HUES64 (cell line): Measurements from ENCODE around the gene FDX2.

Experiments used
- H3K27ac ChIP-seq: 2 replicates; pipeline ENCODE4 v1.7.0; 2013; ENCODE audit warnings: low read depth, low read length, inconsistent platforms
- H3K27me3 ChIP-seq: 2 replicates; pipeline ENCODE4 v1.6.1; 2013; ENCODE audit warnings: mild to moderate bottlenecking, low read length; ENCODE audit not compliant: insufficient read depth
- H3K36me3 ChIP-seq: 2 replicates; pipeline ENCODE4 v1.6.1; 2013; ENCODE audit warnings: mild to moderate bottlenecking, low read length; ENCODE audit not compliant: insufficient read depth
- H3K4me1 ChIP-seq: 2 replicates; pipeline ENCODE4 v1.6.1; 2013; ENCODE audit warnings: mild to moderate bottlenecking, low read length, moderate library complexity; ENCODE audit not compliant: insufficient read depth
- H3K4me3 ChIP-seq: 2 replicates; pipeline ENCODE4 v1.5.1; 2013; ENCODE audit warnings: mild to moderate bottlenecking, low read length, moderate library complexity
- H3K9ac ChIP-seq: 2 replicates; pipeline ENCODE4 v1.6.1; 2013; ENCODE audit warnings: mild to moderate bottlenecking, low read depth, low read length
- H3K9me3 ChIP-seq: 2 replicates; pipeline ENCODE4 v1.6.1; 2013; ENCODE audit warnings: low read depth, low read length; ENCODE audit not compliant: insufficient read depth
- WGBS: fragments of 150-250, 120-280 bp; methylation state at CpG from one replicate; pipeline ENCODE4 v1.1.7; 2013; ENCODE audit warnings: missing lambda C conversion rate; 5-methylcytosine and 5-hydroxymethylcytosine counted together

Gene FDX2

GRCh38 chr19:10294368-10294697 is 21.5 kb downstream of the FDX2 start:
- Histone ChIP-seq H3K9ac (no peak overlapping the region), H3K4me3 (no peak overlapping the region), H3K27ac (no peak overlapping the region), H3K9me3 (no peaks in the 10 kb centered on the region), H3K4me1 (no peaks in the 10 kb centered on the region; the same call in 1 of the 2 replicates), H3K36me3 (no peaks in the 10 kb centered on the region), H3K27me3 (peaks cover 86% of the 10 kb centered on the region)
- 9% methylated on average over 25 of the region's 25 CpGs for WGBS

GRCh38 chr19:10293637-10294367 is 22.0 kb downstream of the FDX2 start:
- Histone ChIP-seq H3K9ac (no peak overlapping the region), H3K36me3 (no peaks in the 10 kb centered on the region), H3K27ac (no peak overlapping the region), H3K27me3 (peaks cover 91% of the 10 kb centered on the region), H3K9me3 (no peaks in the 10 kb centered on the region), H3K4me1 (no peaks in the 10 kb centered on the region; the same call in 1 of the 2 replicates), H3K4me3 (no peak overlapping the region)
- 23% methylated on average over 49 of the region's 49 CpGs for WGBS

- Histone ChIP-seq H3K4me1 (no peaks in the 10 kb centered on the region; the same call in 1 of the 2 replicates), H3K4me3 (peak overlapping the region; percentile 44), H3K36me3 (no peaks in the 10 kb centered on the region), H3K9me3 (no peaks in the 10 kb centered on the region), H3K27me3 (peaks cover 96% of the 10 kb centered on the region), H3K27ac (no peak overlapping the region), H3K9ac (no peak overlapping the region)
- 20% methylated on average over 56 of the region's 56 CpGs for WGBS
Observed at GRCh38 chr19:10292789-10293636, 22.8 kb downstream of the FDX2 start.

- no peak overlapping the region for H3K9ac ChIP-seq
- no peaks in the 10 kb centered on the region for H3K9me3 ChIP-seq
- H3K4me1 ChIP-seq = no peaks in the 10 kb centered on the region; the same call in 1 of the 2 replicates
- peaks cover 98% of the 10 kb centered on the region for H3K27me3 ChIP-seq
- no peaks in the 10 kb centered on the region for H3K36me3 ChIP-seq
- WGBS = 2% methylated on average over 45 of the region's 45 CpGs
- H3K4me3 ChIP-seq = peak overlapping the region; percentile 54
- H3K27ac ChIP-seq = no peak overlapping the region
Observed at GRCh38 chr19:10292206-10292788, 23.5 kb downstream of the FDX2 start.

GRCh38 chr19:10291554-10292205 is 24.1 kb downstream of the FDX2 start:
- WGBS = 6% methylated on average over 49 of the region's 49 CpGs
- no peaks in the 10 kb centered on the region for H3K36me3 ChIP-seq
- H3K4me1 ChIP-seq = no peaks in the 10 kb centered on the region; the same call in 1 of the 2 replicates
- no peaks in the 10 kb centered on the region for H3K9me3 ChIP-seq
- no peak overlapping the region for H3K9ac ChIP-seq
- peaks cover 100% of the 10 kb centered on the region for H3K27me3 ChIP-seq
- peak overlapping the region; percentile 54 for H3K4me3 ChIP-seq
- H3K27ac ChIP-seq = no peak overlapping the region

GRCh38 chr19:10290876-10291553 is 24.8 kb downstream of the FDX2 start:
- WGBS = 3% methylated on average over 57 of the region's 57 CpGs
- peaks cover 100% of the 10 kb centered on the region for H3K27me3 ChIP-seq
- no peak overlapping the region for H3K27ac ChIP-seq
- H3K4me3 ChIP-seq = peak overlapping the region; percentile 54
- no peaks in the 10 kb centered on the region for H3K9me3 ChIP-seq
- H3K9ac ChIP-seq = no peak overlapping the region
- no peaks in the 10 kb centered on the region for H3K36me3 ChIP-seq
- H3K4me1 ChIP-seq = peaks cover 3% of the 10 kb centered on the region; the same call in 1 of the 2 replicates

- Histone ChIP-seq H3K9ac (no peak overlapping the region), H3K4me3 (peak overlapping the region; percentile 54), H3K27ac (no peak overlapping the region), H3K36me3 (peaks cover 1% of the 10 kb centered on the region; the same call in 1 of the 2 replicates), H3K9me3 (no peaks in the 10 kb centered on the region), H3K27me3 (peaks cover 99% of the 10 kb centered on the region), H3K4me1 (0 out of 2 replicates have a peak, but pooled peaks cover 3% of the 10 kb centered on the region)
- WGBS = 3% methylated on average over 30 of the region's 30 CpGs
Observed at GRCh38 chr19:10290357-10290875, 25.4 kb downstream of the FDX2 start.

- Histone ChIP-seq H3K9ac (no peak within 1 kb of the TSS), H3K27ac (no peak within 1 kb of the TSS), H3K9me3 (no peaks in the 10 kb centered on the region), H3K36me3 (peaks cover 4% of the 10 kb centered on the region; the same call in 1 of the 2 replicates), H3K27me3 (peaks cover 94% of the 10 kb centered on the region), H3K4me3 (peak within 1 kb of the TSS; percentile 54), H3K4me1 (0 out of 2 replicates have a peak, but pooled peaks cover 3% of the 10 kb centered on the region)
- WGBS = 1% methylated on average over 44 of the region's 45 CpGs
Observed at GRCh38 chr19:10289836-10290356, 25.9 kb downstream of the FDX2 start, which contains the start of gene ICAM5. ICAM5 (plus strand) TSS chr19:10289952; CDS start chr19:10290044, 92 bp downstream.

GRCh38 chr19:10289167-10289835 is 26.5 kb downstream of the FDX2 start:
- WGBS = 2% methylated on average over 49 of the region's 50 CpGs
- Histone ChIP-seq H3K4me3 (peak overlapping the region; percentile 54), H3K36me3 (peaks cover 4% of the 10 kb centered on the region; the same call in 1 of the 2 replicates), H3K4me1 (0 out of 2 replicates have a peak, but pooled peaks cover 3% of the 10 kb centered on the region), H3K27me3 (peaks cover 88% of the 10 kb centered on the region), H3K27ac (no peak overlapping the region), H3K9ac (no peak overlapping the region), H3K9me3 (no peaks in the 10 kb centered on the region)
